Astrocyte of the hippocampus (primary cell): ENCODE measurements around the gene C20orf96.
A peak's percentile ranks its signal among the peaks of the same experiment; 100 is the strongest.
"Not testable (repeated sequence)": the region's sequence is repeated elsewhere in the genome, so short reads cannot be mapped to it uniquely, and the experiment has no call there.

Source experiments
- DNase-seq: peaks from one replicate; pipeline ENCODE4 v3.0.0; 2011; ENCODE audit warnings: low read depth, low spot score

Gene C20orf96

DNA sequence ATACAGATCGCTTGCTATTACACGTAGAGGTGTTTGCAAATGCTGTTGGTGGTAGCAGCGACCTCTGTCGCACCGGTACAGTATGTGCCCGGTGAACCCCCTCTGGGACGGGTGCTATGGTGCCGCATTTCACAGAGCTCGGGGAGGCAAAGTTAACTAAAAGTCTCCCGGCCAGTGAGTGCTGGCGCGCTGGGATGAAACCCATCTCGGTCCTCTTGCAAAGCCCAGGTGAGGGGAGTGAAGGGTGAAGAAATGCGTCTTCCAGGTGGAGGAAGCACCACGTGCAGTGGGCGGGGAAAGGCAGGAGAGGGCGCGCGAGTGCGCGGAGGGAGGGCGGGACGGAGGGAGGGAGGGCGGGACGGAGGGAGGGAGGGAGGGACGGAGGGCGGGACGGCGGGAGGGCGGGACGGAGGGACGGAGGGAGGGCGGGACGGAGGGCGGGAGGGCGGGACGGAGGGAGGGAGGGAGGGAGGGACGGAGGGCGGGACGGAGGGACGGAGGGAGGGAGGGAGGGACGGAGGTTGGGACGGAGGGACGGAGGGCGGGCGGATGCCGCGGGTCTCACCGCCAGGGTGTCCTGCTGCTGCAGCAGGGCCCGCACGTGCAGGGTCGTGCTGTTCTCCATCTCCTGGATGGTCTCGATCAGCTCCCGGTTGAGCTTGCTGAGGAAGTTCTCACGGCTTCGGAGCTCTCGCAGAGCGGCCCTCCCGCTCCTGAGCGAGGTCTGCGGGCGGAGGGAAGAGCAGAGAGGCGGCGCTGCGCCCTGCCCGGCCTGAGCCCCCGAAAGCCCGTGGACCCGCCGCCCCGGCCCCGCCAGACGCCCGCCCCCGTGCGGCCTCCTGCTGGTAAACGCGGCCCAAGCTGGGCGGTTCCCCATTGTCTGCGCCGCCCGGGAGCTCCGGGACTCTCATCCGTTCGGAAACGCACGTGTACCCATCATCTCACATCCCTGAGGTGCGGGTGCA lies 11.7 kb downstream of the C20orf96 start:
- no peak for DNase-seq

DNA sequence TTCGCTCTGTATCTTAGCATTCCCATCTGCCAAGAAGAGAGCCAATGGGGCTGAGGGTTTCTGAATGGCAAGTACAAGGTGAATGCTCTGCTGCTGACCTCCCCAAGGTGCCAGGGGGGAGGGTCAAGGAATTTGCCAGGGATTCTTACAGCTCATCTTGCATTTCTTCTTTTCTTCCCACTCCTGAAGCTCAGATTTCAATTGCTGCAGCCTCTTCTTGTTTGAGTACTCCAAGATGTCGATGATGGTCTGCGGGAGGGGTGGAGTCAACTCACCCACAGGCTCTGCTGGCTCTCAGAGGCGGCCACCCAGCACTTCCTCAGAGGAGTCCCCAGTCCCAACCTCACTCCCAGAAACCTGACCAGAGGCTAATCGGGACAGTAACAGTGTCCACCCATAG lies 12.4 kb downstream of the C20orf96 start:
- no peak for DNase-seq

DNA sequence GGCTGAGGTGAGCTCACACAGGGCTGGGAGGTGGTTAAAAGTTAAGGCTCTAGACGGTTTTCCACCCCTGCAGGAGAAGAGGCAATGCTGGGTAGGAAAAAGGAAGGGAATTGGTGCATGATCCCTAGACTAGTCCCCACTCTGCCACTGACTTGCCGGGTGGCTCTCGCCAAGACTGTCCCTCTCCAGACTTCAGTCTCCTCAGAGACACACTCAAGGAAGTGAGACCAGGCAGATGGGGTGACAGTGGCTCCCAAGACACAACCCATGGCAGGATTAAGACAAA lies 13.1 kb downstream of the C20orf96 start:
- DNase-seq = no peak

DNA sequence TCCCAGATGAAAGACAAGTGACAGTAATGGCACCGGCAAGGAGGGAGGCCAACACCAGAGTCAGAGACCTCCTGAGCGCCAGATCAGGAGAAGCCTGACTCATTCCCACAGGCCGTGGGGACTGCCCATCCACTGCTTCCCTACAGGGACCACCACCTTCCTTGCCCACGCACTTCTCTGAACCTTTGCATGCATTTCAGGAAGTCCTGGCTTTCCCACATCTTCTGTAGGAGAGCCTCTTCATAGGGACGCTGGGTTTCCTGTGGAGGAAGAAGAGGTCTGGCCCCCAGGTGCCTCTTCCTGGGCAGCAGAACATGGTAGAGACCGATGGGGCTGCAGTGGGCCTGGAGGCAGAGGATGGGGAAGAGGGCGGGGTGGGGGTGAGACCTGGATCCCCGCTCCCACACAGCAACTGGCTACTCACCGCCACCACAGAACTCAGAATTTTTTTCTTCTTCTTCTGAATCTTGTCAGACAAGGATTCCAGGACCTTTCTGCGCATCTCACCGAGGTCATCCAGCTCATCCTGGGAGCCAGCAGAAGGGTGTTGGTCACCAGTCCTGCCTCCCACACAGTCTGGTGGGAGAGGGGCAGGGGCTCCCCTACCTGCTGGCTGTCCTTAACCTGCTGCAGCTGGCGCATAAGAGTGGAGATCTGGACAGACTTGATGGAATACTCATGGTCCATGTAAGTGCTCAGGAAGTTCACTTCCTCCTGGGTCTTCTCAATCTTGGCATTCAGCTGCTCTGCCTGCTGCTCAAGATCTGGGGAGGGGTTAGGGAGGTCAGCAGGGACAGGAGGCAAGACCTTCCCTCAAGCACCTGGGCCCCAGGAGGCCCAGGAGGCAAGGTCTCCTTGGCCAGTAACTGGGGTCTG lies 13.7 kb downstream of the C20orf96 start:
- DNase-seq = no peak

DNA sequence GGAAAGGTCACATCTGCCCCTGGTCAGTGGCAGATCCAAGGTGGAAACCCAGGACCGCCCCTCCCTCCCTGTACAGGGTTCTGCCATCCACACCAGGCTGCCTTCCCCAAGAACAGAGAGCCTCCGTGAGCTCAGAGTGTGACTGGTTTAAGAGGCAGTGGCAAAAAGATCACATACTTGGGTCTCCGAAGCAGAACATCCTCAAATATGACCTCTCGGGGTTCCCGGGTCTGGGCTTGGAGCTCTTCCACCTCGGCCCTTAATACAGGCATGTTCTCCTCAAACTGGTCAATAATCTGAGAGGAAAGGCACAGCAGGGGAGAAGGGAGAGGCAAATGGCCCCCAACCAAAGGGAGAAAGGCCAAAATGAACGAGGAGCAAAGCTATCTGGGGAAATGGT lies 14.8 kb downstream of the C20orf96 start:
- DNase-seq = no peak

- no peak for DNase-seq
Measured at GRCh38 chr20:273884-274283, 16.7 kb downstream of the C20orf96 start.

GRCh38 chr20:272718-273117 lies 17.8 kb downstream of the C20orf96 start:
- no peak for DNase-seq

GRCh38 chr20:271528-271927 lies 19.0 kb downstream of the C20orf96 start:
- no peak for DNase-seq

GRCh38 chr20:271069-271468 lies 19.5 kb downstream of the C20orf96 start:
- DNase-seq = no peak

GRCh38 chr20:270517-270916 lies 20.0 kb downstream of the C20orf96 start:
- DNase-seq = no peak

DNA sequence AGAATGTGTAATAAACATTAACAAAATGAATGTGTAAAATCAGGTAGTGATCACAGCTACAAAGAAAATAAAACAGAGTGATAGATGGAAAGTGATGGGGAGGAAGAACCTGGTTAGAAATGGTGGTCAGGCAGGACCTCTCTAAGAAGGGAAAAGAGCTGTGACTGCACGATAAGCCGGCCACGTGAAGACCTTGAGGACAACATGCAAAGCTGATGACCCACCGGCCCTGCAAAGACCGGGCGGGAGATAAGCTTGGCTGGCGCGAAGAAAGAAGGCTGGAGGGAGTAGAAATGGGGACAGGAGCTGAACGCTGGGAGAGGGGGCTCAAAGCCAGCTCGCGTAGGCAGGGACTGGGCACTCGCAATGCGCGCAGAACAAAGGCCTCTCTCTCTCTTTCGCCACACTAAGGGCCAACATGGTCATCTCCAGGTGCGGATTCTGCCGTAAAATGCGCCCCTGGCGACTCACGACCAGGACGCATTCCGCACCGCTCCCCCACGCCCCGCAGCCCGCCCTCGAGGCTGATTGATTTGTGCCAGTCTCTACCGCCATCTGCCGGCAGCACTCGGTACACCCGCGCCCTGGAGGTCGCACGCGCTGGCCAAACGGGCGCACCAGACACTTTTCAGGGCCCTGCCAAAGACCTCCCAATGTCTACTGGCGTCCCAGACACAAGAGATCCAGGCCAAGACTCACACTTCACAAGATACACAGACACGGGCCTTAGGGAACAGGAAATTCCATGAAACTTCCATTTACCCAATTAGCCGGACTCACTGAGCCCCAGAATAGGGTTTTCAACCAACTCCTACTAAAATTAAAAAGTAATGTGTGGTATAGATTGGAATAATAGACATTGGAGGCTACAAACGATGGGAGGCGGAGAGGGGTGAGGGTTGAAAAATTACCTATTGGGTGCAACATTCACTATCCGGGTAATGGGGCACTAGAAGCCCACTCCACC lies 23.7 kb downstream of the C20orf96 start:
- peak; percentile 88 for DNase-seq

- no peak for DNase-seq
Measured at GRCh38 chr20:263701-264100, 26.8 kb downstream of the C20orf96 start.

DNA sequence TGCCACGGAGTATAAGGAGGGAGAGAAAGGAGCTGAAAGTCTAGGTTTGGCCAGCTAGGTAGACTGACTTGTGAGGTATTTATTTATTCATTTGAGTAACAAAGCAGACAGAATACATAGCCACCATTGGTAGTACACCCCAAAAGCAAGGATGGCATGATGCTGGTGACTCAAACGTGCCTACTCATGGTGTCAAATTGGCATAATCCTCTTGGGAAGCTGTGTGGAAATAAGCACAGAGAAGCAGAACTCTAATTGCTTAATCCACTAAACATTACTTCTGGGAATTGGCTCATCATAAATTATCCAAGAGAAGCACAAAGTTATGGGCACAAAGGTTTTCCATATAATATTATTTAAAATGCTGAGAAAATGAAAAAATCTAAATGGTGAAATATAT lies 30.6 kb downstream of the C20orf96 start:
- DNase-seq = no peak

- DNase-seq = no peak
Measured at GRCh38 chr20:258963-259362, 31.6 kb downstream of the C20orf96 start.

DNA sequence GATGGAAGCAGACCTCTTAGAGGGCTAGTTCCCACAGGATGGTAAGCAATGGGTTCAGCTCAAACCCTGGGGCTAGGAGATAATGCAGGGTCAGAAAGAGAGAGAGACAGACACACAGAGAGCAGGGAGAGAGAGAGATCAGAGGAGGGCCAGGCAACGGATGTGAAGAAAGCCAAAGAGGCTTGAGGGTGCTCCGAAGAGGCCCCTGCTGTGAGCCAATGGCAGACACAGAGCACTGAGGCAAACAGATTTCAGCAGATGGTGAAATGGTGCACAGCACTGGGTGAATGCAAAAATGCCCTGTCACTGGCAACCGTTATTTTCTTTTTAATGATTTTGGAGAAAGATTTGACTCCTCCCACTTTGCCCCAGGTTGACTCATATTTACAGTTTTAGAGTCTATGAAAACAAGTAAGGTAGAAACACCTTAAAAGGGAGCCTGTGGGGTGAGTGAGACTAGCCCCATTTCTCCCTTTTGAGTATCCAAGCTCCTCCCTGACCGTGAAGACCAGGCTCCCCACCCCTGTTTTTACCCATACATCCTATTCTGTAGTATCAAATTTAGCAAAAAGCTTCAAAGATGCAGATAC lies 32.2 kb downstream of the C20orf96 start:
- DNase-seq = no peak

DNA sequence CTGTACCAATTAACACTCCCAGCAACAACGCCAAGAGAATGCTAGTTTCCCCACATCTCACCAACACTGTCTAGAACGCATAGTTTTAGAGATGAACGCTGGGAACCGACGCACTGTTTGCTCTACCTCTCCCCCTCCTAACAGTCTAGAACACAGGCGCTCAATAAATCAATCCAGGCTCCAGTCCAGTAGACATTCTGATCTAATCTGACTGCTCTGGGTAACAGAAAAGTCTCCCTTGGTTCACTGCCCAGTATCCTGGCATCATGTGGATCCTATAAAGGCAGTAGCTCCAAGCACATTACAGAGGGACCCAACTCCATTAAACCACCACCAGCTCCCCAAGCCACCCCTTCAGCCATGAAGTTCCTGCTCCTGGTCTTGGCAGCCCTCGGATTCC lies 33.1 kb downstream of the C20orf96 start, which contains the start of gene DEFB132:
DEFB132 (plus strand) TSS at position 306 of the 400 bp plus-strand sequence; CDS start at position 361, 55 bp downstream.
- no peak for DNase-seq

DNA sequence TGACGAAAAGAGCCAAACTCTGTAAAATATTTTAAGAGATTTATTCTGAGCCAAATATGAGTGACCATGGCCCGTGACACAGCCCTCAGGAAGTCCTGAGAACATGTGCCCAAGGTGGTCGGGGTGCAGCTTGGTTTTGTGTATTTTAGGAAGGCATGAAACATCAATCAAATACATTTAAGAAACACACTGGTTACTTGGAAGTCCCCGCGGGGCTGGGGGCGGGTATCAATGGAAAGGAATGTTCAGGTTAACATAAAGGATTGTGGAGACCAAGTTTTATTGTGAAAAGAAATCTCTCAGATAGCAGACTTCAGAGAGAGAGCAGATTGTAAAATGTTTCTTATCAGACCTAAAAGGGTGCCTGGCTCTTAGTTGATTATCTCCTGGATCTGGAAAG lies 37.1 kb downstream of the C20orf96 start:
- not testable (repeated sequence) for DNase-seq

DNA sequence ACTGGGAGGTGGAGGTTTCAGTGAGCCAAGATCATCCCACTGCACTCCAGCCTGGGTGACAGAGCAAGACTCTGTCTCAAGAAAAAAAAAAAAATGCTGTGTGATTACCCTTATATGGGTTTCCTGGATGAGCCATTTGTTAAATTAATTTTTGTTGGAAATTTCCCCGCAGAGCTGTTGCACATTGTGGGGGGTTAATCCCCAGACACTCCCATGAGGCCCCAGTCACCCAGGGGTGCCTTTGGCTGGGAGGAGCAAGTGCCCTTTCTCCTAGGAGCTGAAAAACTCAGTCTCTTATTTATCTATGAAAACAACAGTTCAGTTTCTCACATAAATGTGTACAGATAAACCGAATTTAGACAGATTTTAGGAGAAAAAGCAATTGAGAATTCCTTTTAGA lies 37.7 kb downstream of the C20orf96 start:
- no peak for DNase-seq

GRCh38 chr20:251354-251753 lies 39.2 kb downstream of the C20orf96 start:
- DNase-seq = no peak

DNA sequence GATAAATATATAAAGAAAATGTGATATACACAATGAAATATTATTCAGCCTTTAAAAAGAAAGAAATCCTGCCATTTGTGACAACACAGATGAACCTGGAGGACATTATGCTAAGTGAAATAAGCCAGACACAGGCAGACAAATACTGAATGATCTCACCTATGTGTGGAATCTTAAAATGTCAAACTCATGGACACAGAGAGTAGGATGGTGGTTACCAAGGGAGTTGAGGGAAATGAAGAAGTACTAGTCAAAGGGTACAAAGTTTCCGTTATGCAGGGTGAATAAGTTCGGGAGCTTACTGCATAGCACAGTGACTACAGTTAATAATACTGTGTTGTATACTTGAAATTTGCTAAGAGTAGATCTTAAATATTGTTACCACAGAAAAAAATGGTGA lies 47.6 kb downstream of the C20orf96 start:
- DNase-seq = no peak

GRCh38 chr20:237929-238328 lies 52.6 kb downstream of the C20orf96 start:
- no peak for DNase-seq
